GM12878 (cell line): ENCODE measurements around the gene RPL13A.

Experiments used
- FOXM1 ChIP-seq: IDR thresholded peaks from 2 replicates; pipeline ENCODE4 v1.6.1; 2012; ENCODE audit warnings: low read depth, mild to moderate bottlenecking, inconsistent platforms, low read length, moderate library complexity
- RCOR1 ChIP-seq: conservative IDR thresholded peaks from 2 replicates; pipeline ENCODE4 v1.6.1; 2012; ENCODE audit warnings: low read depth, low read length, improper control_type of control experiment
- RFX5 ChIP-seq: IDR thresholded peaks from 2 replicates; pipeline ENCODE4 v1.6.1; 2011; ENCODE audit warnings: low read depth, low read length, improper control_type of control experiment
- SRF ChIP-seq, 2 experiments: IDR thresholded peaks; 2 replicates each; pipeline ENCODE4 v1.6.1; 2011; ENCODE audit warnings: low read depth in 2 of 2, low read length in 2 of 2, mild to moderate bottlenecking in 1 of 2, moderate library complexity in 1 of 2
- ZNF274 ChIP-seq: IDR thresholded peaks from one replicate; pipeline ENCODE4 v1.8.0; 2011; ENCODE audit not compliant: insufficient read length, insufficient read depth
- TF ChIP-seq, protein P1 (sequence below): IDR thresholded peaks from 2 replicates; pipeline ENCODE4 v1.6.1; 2012; ENCODE audit warnings: low read depth, low read length, improper control_type of control experiment

DNA sequence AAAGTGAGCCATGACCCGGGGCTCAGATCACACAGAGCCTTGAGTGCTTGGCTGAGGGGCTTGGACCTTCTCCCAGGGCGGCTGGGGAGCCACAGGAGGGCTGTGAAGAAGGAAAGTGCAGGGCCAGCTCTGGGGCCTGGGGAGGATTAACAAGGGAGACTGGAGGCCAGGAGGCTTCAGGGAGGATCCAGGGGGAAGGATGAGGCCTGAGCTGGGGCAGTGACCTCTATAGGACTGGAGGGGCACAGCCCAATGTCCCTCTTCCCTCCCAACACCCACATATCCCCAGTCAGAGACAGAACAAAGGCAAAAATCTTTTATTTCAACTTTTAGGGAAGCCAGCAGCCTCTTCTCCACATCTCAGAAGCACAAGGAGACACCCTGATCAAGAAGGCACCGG, 41.4 kb upstream of the RPL13A start:
- TF ChIP-seq, protein P1, sequence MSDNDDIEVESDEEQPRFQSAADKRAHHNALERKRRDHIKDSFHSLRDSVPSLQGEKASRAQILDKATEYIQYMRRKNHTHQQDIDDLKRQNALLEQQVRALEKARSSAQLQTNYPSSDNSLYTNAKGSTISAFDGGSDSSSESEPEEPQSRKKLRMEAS, result no peak
- TF ChIP-seq RFX5 (no peak), RCOR1 (no peak), ZNF274 (no peak), FOXM1 (no peak), SRF (IDR thresholded peaks at IDR 0.05; ENCODE audit: low read depth in 2 of 2, low read length in 2 of 2) (no peak)
